Measurements from ENCODE around the gene COX8A.

DNA sequence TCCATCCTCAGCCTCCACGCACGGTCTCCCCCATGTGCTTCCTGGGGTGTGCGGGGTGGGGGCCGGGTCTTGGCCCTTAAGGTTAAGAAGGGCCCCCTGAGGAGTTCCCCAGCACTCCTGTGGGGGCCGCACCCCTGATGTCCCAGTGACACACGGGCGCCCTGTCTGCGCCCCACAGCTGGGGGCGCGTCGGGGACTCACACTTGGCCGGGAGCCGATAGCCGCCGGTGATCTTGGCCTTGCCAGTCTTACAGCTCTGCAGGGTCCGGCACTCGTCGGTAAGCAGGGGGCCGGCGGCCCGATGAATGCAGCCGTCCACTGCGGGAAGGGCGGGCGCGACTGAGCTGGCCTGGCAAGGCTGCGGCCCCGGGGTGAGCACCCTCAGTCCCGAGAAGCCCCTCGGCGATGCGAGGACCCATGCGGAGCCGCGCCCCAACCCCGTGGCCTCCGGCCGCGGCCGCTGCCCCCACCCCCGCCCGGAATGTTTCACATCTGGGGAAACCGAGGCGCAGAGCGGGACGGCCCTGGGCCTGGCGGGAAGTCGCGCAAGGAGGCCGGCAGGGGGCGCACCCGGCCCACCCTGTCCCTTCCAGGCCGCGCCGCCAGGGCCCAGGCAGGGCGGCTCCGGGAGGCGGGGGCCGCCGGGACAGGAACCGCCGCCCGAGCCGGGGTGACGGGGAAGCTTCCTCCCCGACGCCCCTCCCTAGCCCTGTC, 25.8 kb downstream of the COX8A start:
- TF ChIP-seq, protein P1, sequence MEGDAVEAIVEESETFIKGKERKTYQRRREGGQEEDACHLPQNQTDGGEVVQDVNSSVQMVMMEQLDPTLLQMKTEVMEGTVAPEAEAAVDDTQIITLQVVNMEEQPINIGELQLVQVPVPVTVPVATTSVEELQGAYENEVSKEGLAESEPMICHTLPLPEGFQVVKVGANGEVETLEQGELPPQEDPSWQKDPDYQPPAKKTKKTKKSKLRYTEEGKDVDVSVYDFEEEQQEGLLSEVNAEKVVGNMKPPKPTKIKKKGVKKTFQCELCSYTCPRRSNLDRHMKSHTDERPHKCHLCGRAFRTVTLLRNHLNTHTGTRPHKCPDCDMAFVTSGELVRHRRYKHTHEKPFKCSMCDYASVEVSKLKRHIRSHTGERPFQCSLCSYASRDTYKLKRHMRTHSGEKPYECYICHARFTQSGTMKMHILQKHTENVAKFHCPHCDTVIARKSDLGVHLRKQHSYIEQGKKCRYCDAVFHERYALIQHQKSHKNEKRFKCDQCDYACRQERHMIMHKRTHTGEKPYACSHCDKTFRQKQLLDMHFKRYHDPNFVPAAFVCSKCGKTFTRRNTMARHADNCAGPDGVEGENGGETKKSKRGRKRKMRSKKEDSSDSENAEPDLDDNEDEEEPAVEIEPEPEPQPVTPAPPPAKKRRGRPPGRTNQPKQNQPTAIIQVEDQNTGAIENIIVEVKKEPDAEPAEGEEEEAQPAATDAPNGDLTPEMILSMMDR (conservative IDR thresholded peaks at IDR 0.05; ENCODE audit: low read depth, low read length), result peak; percentile 75
- no peak for TF ChIP-seq EZH2 (IDR thresholded peaks at IDR 0.05; ENCODE audit: borderline replicate concordance, low read depth, low read length, poor library complexity, severe bottlenecking)
